Neural cell (in vitro differentiated cells): Measurements from ENCODE around the gene GOLGA2.

Experiments used
- CTCF ChIP-seq: fragments of 450-650 bp; IDR thresholded peaks from 2 replicates; pipeline ENCODE4 v1.5.1; 2014; ENCODE audit warnings: antibody characterized with exemption, mild to moderate bottlenecking, moderate library complexity; ENCODE audit not compliant: poor library complexity, severe bottlenecking
- EP300 ChIP-seq: fragments of 450-650 bp; conservative IDR thresholded peaks from 2 replicates; pipeline ENCODE4 v1.6.1; 2014; ENCODE audit warnings: antibody characterized with exemption, mild to moderate bottlenecking, moderate library complexity; ENCODE audit not compliant: poor library complexity, severe bottlenecking
- EZH2 ChIP-seq: fragments of 200-600, 300-800 bp; shearing (Covaris generic), sonication (generic); IDR thresholded peaks from 2 replicates; pipeline ENCODE4 v1.6.1; 2014; ENCODE audit warnings: antibody characterized with exemption, low read length, borderline replicate concordance, mild to moderate bottlenecking; ENCODE audit not compliant: insufficient read depth, poor library complexity, severe bottlenecking
- POLR2AphosphoS5 ChIP-seq: IDR thresholded peaks from 2 replicates; pipeline ENCODE4 v1.6.1; 2012
- SMC3 ChIP-seq: fragments of 450-650 bp; conservative IDR thresholded peaks from 2 replicates; pipeline ENCODE4 v1.6.1; 2014; ENCODE audit warnings: antibody characterized with exemption, mild to moderate bottlenecking, moderate library complexity; ENCODE audit not compliant: poor library complexity
- TAF1 ChIP-seq: IDR thresholded peaks from 2 replicates; pipeline ENCODE4 v1.6.1; 2012; ENCODE audit warnings: low read depth
- TF ChIP-seq, protein P1 (sequence below): IDR thresholded peaks from 2 replicates; pipeline ENCODE4 v1.6.1; 2012; ENCODE audit warnings: borderline replicate concordance

DNA sequence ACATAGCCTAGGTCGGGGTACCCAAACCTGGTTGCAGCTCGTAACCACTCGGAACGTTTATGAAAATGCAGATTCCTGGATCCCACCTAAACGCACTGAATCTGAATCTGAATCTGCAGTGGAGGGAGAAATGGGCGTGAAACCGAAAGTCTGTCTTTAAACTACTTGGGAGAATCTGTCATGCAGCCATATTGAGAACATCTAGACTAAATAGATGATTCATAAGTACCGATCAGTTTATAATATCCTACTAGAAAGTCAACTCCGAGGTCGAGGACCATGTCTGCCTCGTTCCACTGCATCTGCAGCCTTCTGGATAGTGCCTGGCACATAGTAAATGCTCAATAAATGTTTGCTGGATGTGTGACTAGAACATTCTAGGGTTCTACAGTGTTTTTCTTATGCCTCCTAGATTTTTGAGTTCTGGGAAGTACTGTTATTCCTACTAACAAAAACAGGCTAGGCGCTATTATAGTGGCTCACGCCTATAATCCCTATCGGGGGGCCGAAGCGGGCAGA is 47.5 kb upstream of the GOLGA2 start:
- TF ChIP-seq EP300: no peak
- TF ChIP-seq CTCF: no peak
- no peak for TF ChIP-seq SMC3
- TF ChIP-seq EZH2: no peak
- TF ChIP-seq, protein P1, sequence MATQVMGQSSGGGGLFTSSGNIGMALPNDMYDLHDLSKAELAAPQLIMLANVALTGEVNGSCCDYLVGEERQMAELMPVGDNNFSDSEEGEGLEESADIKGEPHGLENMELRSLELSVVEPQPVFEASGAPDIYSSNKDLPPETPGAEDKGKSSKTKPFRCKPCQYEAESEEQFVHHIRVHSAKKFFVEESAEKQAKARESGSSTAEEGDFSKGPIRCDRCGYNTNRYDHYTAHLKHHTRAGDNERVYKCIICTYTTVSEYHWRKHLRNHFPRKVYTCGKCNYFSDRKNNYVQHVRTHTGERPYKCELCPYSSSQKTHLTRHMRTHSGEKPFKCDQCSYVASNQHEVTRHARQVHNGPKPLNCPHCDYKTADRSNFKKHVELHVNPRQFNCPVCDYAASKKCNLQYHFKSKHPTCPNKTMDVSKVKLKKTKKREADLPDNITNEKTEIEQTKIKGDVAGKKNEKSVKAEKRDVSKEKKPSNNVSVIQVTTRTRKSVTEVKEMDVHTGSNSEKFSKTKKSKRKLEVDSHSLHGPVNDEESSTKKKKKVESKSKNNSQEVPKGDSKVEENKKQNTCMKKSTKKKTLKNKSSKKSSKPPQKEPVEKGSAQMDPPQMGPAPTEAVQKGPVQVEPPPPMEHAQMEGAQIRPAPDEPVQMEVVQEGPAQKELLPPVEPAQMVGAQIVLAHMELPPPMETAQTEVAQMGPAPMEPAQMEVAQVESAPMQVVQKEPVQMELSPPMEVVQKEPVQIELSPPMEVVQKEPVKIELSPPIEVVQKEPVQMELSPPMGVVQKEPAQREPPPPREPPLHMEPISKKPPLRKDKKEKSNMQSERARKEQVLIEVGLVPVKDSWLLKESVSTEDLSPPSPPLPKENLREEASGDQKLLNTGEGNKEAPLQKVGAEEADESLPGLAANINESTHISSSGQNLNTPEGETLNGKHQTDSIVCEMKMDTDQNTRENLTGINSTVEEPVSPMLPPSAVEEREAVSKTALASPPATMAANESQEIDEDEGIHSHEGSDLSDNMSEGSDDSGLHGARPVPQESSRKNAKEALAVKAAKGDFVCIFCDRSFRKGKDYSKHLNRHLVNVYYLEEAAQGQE: no peak
- TF ChIP-seq TAF1: peak; percentile 2
- no peak for TF ChIP-seq POLR2AphosphoS5
